Sigmoid colon (tissue), 7 donors: ENCODE measurements around the gene HTR6. TPM values are rescaled to one million over a fixed set of nuclear protein-coding genes. Genes with fewer than 3 reads are reported as not detected.
"Not testable (repeated sequence)": the region's sequence is repeated elsewhere in the genome, so short reads cannot be mapped to it uniquely, and the experiment has no call there.

Source experiments
- DNase-seq: peaks from one replicate; pipeline ENCODE4 v3.0.0-alpha.2; 2019
- H3K27ac ChIP-seq, 4 donors: fragments of 200-600 bp; sonication (generic); one replicate each; pipeline ENCODE4 v1.5.1; 2016 to 2019; ENCODE audit warnings: mild to moderate bottlenecking in 1 of 4
- H3K27me3 ChIP-seq, 3 donors: fragments of 200-600 bp; sonication (generic); one replicate each; pipeline ENCODE4 v1.5.1; 2019; ENCODE audit warnings: mild to moderate bottlenecking in 1 of 3
- H3K36me3 ChIP-seq, 4 donors: fragments of 200-600 bp; sonication (generic); one replicate each; pipeline ENCODE4 v1.5.1; 2016 to 2019
- H3K4me1 ChIP-seq, 4 donors: fragments of 200-600 bp; sonication (generic); one replicate each; pipeline ENCODE4 v1.5.1; 2017 to 2019
- H3K4me3 ChIP-seq, 4 donors: fragments of 200-600 bp; sonication (generic); one replicate each; pipeline ENCODE4 v1.5.1; 2017 to 2019; ENCODE audit warnings: mild to moderate bottlenecking in 2 of 4, moderate library complexity in 1 of 4
- H3K9me3 ChIP-seq, 4 donors: fragments of 200-600 bp in 3 of 4; sonication (generic) in 3 of 4; one replicate each; pipeline versions ENCODE4 v1.5.1 to v1.6.1; 2013 to 2019
- CTCF ChIP-seq, 4 experiments: fragments of 450-650 bp in 3 of 4; fragments of 200-600 bp in 1 of 4; IDR thresholded peaks; one replicate each; pipeline ENCODE4 v1.5.1; 2016 to 2019; ENCODE audit warnings: antibody characterized with exemption in 4 of 4, mild to moderate bottlenecking in 3 of 4, moderate library complexity in 2 of 4
- EP300 ChIP-seq, 4 donors: sonication (generic); formaldehyde crosslinking; IDR thresholded peaks; one replicate each; pipeline ENCODE4 v1.6.1; 2017; ENCODE audit warnings: antibody characterized with exemption in 4 of 4
- POLR2A ChIP-seq, 2 donors: fragments of 450-650 bp; IDR thresholded peaks; one replicate each; pipeline ENCODE4 v1.6.1; 2016; ENCODE audit warnings: antibody characterized with exemption in 2 of 2, mild to moderate bottlenecking in 2 of 2, moderate library complexity in 2 of 2
- POLR2AphosphoS5 ChIP-seq, 4 donors: sonication (generic); formaldehyde crosslinking; IDR thresholded peaks; one replicate each; pipeline ENCODE4 v1.6.1; 2017; ENCODE audit warnings: antibody characterized with exemption in 4 of 4
- WGBS, 2 donors: extraction: QIAGEN DNeasy Blood & Tissue Kit; methylation state at CpG; one replicate each; pipeline ENCODE4 v1.1.7; 2013; 5-methylcytosine and 5-hydroxymethylcytosine counted together
- intact Hi-C: fragments of 100-400 bp; cut with DNase I; formaldehyde crosslinking; loops from one replicate; pipeline ENCODE4 v1.15.1; 2023
- polyA plus RNA-seq, 3 donors: library from polyadenylated mRNA; stranded (reverse); fragments of 200-250 nt; gene quantifications; one replicate each; pipeline ENCODE4 v1.2.3, GENCODE V29; 2013
- total RNA-seq, 4 donors: library from RNA; depleted of rRNA; stranded (reverse); fragments of >200 nt; gene quantifications; one replicate each; pipeline ENCODE4 v1.1.0, GENCODE V29; 2016
- donor health status: healthy with polysubstance abuse.
- donor health status: Bipolar disorder and iron deficiency.
- donor health status: healthy.

HTR6 gene
- total and polyA plus RNA-seq, 7 donors = 0.15 TPM; not detected in 6

GRCh38 chr1:19630720-19631395, 33.8 kb upstream of the HTR6 start:
- H3K27ac ChIP-seq = no peak overlapping the region
- peaks cover 0 to 9% (median 7%) of the 10 kb centered on the region in 4 donors for H3K4me1 ChIP-seq
- WGBS, 2 donors = 32 to 75% methylated on average over 6 of the region's 6 CpGs
- DNase-seq = no peak
- H3K36me3 ChIP-seq = peaks cover 0 to 36% (median 14%) of the 10 kb centered on the region in 4 donors
- intact Hi-C loops = no loop called here
- no peak overlapping the region for H3K4me3 ChIP-seq
- H3K27me3 ChIP-seq = no peaks in the 10 kb centered on the region
- H3K9me3 ChIP-seq = no peaks in the 10 kb centered on the region
- no peak for TF ChIP-seq POLR2AphosphoS5 (IDR thresholded peaks at IDR 0.05)
- TF ChIP-seq EP300 (IDR thresholded peaks at IDR 0.05) = no peak
- no peak for TF ChIP-seq POLR2A (IDR thresholded peaks at IDR 0.05)
- TF ChIP-seq CTCF (IDR thresholded peaks at IDR 0.05) = no peak

- Histone ChIP-seq H3K36me3 (peaks cover 0 to 26% (median 4%) of the 10 kb centered on the region in 4 donors), H3K27ac (no peak overlapping the region), H3K9me3 (no peaks in the 10 kb centered on the region), H3K27me3 (no peaks in the 10 kb centered on the region), H3K4me1 (no peaks in the 10 kb centered on the region), H3K4me3 (no peak overlapping the region)
- WGBS, 2 donors = 90 to 92% methylated on average over 2 of the region's 2 CpGs
- DNase-seq = no peak
- TF ChIP-seq CTCF (IDR thresholded peaks at IDR 0.05) (no peak), POLR2AphosphoS5 (IDR thresholded peaks at IDR 0.05) (no peak), POLR2A (IDR thresholded peaks at IDR 0.05) (no peak), EP300 (IDR thresholded peaks at IDR 0.05) (no peak)
- intact Hi-C loops = no loop called here
Observed at GRCh38 chr1:19632211-19632610, 32.5 kb upstream of the HTR6 start.

GRCh38 chr1:19633106-19633505, 31.6 kb upstream of the HTR6 start:
- peaks cover 0 to 17% (median 0%) of the 10 kb centered on the region in 4 donors for H3K36me3 ChIP-seq
- TF ChIP-seq POLR2AphosphoS5 (IDR thresholded peaks at IDR 0.05) (no peak), EP300 (IDR thresholded peaks at IDR 0.05) (no peak), POLR2A (IDR thresholded peaks at IDR 0.05) (no peak), CTCF (IDR thresholded peaks at IDR 0.05) (no peak)
- intact Hi-C loops = no loop called here
- no peaks in the 10 kb centered on the region for H3K4me1 ChIP-seq
- 96% methylated on average over 2 of the region's 2 CpGs for WGBS, 2 donors
- H3K27ac ChIP-seq = no peak overlapping the region
- no peak for DNase-seq
- no peaks in the 10 kb centered on the region for H3K27me3 ChIP-seq
- H3K4me3 ChIP-seq = no peak overlapping the region
- H3K9me3 ChIP-seq = no peaks in the 10 kb centered on the region

- H3K4me1 ChIP-seq, H3K36me3 ChIP-seq, H3K27me3 ChIP-seq, DNase-seq, H3K27ac ChIP-seq, H3K9me3 ChIP-seq, intact Hi-C loops, H3K4me3 ChIP-seq: not testable (repeated sequence)
- 93 to 96% methylated on average over 9 of the region's 9 CpGs for WGBS, 2 donors
Observed at GRCh38 chr1:19635064-19635463, 29.6 kb upstream of the HTR6 start.

GRCh38 chr1:19635646-19636045, 29.0 kb upstream of the HTR6 start:
- Histone ChIP-seq H3K4me1 (peaks cover 0 to 3% (median 0%) of the 10 kb centered on the region in 4 donors), H3K27me3 (no peaks in the 10 kb centered on the region), H3K36me3 (no peaks in the 10 kb centered on the region), H3K27ac (peak overlapping the region in 1 of 4 donors; percentile 52), H3K9me3 (no peaks in the 10 kb centered on the region), H3K4me3 (no peak overlapping the region)
- WGBS, 2 donors = 91 to 92% methylated on average over 4 of the region's 4 CpGs
- DNase-seq = peak; percentile 62
- intact Hi-C loops = no loop called here
- no peak for TF ChIP-seq POLR2AphosphoS5 (IDR thresholded peaks at IDR 0.05)
- TF ChIP-seq POLR2A (IDR thresholded peaks at IDR 0.05) = no peak
- TF ChIP-seq CTCF (IDR thresholded peaks at IDR 0.05) = no peak
- TF ChIP-seq EP300 (IDR thresholded peaks at IDR 0.05) = no peak
